GM21825 (cell line): ENCODE results near the gene SAMD3.
"Not testable (repeated sequence)": the region's sequence is repeated elsewhere in the genome, so short reads cannot be mapped to it uniquely, and the experiment has no call there.

Experiments used
- ATAC-seq: cut with Tn5 transposase; IDR thresholded peaks from one replicate; pipeline ENCODE4 v1.9.1; 2021; ENCODE audit warnings: mild to moderate bottlenecking, moderate library complexity; ENCODE audit not compliant: unreplicated experiment

SAMD3 gene

GRCh38 chr6:130138116-130138908 is 84.4 kb downstream of the SAMD3 start:
- peak; percentile 49 for ATAC-seq

DNA sequence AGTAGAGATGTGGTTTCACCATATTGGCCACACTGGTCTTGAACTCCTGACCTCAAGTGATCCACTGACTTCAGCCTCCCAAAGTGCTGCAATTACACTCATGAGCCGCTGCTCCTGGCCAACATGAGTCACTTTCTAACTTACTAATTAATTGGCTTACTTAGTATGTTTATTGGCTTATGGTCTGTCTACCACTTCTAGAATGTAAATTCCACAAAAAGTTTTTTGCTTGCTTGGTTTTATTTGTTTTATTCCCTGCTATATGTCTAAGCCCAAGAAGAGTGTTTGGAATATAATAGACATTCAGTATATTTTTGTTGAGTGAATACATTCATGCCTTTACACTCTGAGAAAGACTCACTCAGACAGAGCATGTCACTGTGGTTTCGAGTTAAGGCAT is 86.0 kb downstream of the SAMD3 start:
- no peak for ATAC-seq

GRCh38 chr6:130134582-130134981 is 88.2 kb downstream of the SAMD3 start:
- no peak for ATAC-seq

GRCh38 chr6:130132286-130132701 is 90.5 kb downstream of the SAMD3 start:
- ATAC-seq: peak; percentile 71

DNA sequence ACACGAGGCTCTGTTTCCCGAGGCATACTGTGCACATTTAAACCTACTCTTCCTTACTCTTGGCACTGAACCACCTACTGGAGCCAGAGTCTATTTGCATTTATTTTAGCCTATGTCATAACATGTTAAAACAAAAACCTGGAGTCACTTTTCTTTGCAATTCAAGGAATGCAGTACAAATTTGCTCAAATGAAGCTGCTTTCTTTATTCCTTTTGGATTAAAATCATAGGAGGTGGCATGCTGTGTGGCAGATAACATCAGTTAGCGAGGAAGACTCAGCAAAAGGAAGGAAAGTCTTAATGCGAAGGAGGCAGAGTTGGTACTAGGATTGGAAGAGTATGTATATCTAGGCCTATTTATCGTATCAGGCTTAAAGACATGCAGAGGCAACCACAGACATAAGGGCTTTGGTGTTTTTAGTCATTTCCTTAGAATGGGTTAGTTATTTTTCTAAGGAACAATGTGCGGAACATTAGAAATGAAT is 92.9 kb downstream of the SAMD3 start:
- no peak for ATAC-seq

GRCh38 chr6:130128326-130128725 is 94.4 kb downstream of the SAMD3 start:
- no peak for ATAC-seq

- no peak for ATAC-seq
Measured at GRCh38 chr6:130127195-130127594, 95.6 kb downstream of the SAMD3 start.

- ATAC-seq: no peak
Measured at GRCh38 chr6:130122243-130122642, 100.5 kb downstream of the SAMD3 start.

- ATAC-seq: no peak
Measured at GRCh38 chr6:130120731-130121130, 102.0 kb downstream of the SAMD3 start.

- ATAC-seq: no peak
Measured at GRCh38 chr6:130119211-130119610, 103.5 kb downstream of the SAMD3 start.

DNA sequence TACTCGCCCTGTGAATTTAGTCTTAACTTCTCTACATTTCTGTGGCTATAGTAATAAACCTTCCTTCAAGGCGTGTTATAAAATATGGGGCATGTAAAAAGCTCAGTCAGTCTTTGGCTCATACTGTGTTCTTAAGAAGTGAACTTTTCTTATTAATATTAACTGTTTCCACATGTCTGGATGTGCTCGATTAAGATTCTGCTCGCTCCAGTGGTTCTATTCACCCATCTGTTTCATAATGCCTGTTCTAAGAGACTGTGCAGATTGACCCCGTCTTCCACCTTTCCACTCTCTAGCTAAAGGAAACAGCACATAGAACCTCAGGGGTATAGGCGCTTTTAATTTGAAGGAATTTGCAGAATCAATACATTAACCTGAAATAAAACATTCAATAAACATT is 104.5 kb downstream of the SAMD3 start:
- ATAC-seq: no peak

- not testable (repeated sequence) for ATAC-seq
Measured at GRCh38 chr6:130117187-130117701, 105.5 kb downstream of the SAMD3 start.

DNA sequence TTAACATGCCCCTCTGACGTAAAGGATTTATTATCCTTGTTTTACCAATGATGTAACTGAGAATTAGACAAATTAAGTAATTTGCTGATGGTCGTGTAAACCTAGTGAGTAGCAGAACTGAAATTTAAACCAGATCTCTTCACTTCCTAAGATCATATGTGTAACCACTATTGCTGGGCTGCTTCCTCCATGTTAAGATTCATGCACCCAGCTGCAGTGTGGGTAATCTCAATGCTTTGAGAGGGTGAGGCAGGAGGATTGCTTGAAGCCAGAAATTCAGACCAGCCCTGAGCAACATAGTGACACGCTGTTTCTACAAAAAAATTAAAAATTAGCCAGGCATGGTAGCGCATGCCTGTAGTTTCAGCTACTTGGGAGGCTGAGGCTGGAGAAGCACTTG is 106.5 kb downstream of the SAMD3 start:
- ATAC-seq: no peak

- peak; percentile 89 for ATAC-seq
Measured at GRCh38 chr6:130115036-130115435, 107.7 kb downstream of the SAMD3 start.

GRCh38 chr6:130113201-130113710 is 109.5 kb downstream of the SAMD3 start:
- no peak for ATAC-seq

- no peak for ATAC-seq
Measured at GRCh38 chr6:130111031-130111430, 111.7 kb downstream of the SAMD3 start.

DNA sequence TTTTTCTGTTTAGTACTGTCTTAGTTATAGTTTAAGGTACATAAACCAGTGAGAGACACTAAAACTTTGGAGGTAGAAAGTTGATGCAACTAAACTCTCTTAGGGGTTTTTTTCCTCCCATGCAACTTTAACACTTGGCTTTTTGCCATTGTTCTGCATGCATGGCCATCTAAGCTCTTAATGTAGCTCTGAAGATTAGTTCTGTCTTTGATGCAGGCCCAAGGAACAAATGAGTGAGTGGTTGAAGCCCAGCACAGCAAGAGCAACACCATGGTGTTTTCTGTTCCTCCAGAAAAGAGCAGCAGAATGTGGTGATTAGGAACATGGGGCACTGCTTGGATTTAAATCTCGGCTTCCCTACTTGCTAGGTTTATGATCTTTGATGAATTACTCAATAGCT is 115.0 kb downstream of the SAMD3 start:
- no peak for ATAC-seq

DNA sequence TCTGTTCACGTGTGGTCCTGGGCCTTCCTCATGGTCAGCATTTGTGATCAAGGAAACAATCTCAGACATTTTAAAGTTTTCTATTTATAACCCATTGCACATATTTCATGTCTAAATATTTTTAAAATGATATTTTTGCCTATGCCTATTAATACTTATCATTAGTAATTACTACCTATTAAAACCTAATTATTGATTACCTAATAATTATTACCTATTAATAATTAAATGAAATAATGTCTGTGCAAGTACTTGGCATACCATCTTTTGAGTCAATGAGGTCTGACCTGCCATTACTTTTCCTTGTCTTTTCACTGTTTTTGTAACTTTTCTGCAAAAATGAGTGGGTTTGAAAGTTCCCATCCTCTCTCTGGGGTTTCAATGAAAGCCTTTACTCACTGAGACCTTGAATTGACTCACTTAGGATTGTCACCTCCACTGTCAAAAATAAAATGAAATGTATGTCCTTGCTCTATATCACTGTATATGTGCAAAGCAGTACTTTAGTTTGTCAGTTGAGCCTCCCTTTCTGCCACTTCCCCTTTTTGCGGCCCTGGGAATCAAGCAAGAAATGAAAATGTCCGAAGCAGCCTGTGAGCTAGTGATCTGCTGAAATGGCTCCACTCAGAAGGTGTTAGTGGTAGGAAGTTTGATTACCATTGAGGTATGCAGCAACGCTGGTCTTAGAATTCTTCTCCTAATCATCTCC is 116.6 kb downstream of the SAMD3 start:
- peak; percentile 81 for ATAC-seq

GRCh38 chr6:130099119-130099518 is 123.6 kb downstream of the SAMD3 start:
- no peak for ATAC-seq

DNA sequence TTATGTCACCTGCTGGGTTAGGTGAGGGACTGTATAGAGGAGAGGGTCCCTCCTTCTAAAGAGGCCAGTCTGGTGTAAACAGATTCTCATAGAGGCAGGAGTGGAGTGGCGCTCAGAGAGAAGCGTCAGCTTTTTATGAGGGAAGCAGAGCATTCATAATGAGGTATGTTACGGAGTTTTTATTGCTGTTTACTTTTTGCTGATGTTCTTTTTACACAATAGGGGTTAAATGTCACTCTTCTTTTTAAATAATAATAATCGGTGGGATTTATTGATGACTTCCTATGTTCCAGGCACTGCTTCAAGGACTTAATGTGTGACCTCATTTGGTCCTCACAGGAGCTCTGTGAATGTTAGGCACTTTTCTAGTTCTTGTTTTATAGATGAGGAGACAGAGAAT is 124.4 kb downstream of the SAMD3 start:
- ATAC-seq: no peak
